Hepatic stellate cell (primary cell): ENCODE results near the gene ESRRG.

Experiments used
- DNase-seq: peaks from one replicate; pipeline ENCODE4 v3.0.0; 2011; ENCODE audit warnings: low spot score

The ESRRG gene

DNA sequence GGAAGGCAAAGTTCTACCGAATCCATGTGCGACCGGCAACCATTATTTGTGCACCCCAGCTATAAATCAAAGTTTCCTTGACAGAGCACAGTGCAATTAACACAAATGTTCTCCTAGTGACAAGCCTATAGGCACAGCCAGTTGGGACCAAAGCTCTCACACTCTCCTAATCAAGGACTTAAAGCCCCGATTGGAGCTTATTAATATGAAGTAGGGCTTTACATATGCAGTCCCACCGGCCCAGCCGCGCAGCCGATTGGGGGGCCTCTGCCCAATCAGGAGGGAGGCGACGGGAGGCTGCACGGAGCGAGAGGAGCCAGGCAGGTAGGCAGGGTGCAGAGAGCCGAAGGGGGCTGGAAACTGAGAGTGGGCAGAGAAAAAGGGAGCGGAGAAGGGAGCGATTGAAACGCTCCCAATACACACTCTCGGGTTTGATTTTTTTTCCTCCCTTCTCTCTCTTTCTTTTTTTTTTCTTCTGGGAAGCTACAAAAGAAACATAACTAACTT is at the start of gene ESRRG:
Gene ESRRG (minus strand): TSS at position 156 of the 507 bp plus-strand sequence. CDS start 130 bp downstream, at position 26.
- no peak for DNase-seq

DNA sequence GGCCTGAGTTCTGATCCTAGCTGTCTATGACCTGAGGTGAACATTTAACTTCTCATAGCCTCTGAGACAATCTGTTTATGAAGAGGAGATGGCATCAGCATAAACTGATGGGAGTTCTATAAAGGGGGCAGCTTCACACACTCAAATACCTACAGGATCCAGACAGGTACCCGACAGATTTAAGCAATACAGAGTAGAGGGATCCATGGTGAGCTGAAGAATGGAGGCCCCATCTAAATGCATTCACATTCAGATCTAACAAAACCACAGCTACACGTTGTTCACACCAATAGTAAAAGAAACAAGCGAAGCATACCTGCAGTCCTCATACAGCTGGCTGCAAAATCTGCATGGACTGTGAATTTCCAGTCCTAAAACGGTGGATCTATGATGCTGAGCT is 48.7 kb upstream of the ESRRG start:
- no peak for DNase-seq

DNA sequence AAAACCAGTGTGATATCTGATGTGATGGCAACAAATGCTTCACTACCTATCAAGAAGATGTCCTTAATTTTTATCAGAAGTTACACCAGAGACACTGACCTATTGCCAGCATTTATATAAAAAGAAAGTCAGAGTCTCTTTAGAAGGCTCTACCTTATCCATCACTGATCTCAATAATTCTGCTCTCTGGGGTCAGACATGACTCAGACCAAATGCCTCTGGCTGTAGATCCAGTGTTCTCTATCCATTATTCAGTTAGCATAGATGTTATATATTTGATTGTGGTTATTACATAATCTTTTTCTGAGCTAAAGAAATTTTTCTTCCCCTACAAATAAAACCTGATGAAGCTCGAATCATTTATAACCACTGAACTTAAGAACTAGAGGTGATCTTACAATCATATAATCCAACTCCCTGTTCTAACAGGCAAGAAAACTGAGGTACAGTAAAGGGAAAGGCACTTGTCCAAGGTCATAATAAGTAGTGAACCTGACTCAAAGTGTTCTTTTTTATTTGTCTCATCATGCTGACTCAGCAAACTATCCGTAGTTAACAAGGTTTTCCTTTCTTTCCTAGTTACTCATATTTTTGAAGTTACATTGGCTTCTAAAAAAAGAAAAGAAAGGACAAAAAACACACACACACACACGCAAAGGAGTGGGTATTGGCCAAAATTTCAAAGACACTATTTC is 43.6 kb upstream of the ESRRG start:
- DNase-seq, result no peak

DNA sequence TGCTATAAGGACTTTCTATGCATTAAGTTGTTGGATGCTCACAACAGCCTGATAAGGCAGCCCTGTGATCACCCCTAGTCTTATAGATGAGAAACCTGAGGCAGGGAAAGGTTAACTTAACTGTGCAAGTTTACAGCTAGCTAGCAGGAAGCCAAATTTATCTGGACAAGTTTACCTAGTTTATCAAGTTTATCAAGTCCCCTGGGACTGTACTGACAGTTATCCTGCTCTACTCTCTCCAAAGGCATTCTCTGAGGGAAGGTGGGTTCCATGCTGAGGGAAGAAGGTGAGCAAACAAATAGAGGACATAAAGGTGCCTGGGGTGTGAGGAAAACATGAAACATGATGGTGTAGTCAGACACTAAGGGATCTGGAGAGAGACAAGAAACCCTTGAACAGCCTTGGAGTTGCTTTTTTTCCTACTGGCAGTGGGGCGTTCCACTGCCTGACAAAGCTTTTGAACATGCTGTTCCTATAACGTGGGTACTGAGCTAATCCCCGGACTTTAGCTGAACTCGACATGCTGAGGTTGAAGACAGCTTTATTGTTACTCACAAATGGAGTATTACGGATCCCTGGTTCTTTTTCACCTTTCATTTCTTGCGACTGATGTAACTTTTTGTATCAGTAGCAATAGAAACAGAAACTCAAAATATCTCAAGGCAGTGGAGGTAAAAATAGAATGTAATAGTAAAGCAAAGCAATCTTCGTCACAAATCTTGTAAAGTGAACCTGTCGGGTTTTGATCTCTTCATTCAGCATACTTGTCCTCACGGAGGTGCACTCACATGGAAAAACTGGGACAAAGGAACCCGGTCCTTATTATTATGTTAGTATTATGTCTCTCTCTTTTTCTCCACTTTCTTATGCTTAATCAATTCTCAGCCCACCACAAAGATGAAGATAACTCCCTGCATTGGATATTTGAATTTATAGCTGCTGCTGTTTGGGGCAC is 42.4 kb upstream of the ESRRG start:
- DNase-seq, result no peak

DNA sequence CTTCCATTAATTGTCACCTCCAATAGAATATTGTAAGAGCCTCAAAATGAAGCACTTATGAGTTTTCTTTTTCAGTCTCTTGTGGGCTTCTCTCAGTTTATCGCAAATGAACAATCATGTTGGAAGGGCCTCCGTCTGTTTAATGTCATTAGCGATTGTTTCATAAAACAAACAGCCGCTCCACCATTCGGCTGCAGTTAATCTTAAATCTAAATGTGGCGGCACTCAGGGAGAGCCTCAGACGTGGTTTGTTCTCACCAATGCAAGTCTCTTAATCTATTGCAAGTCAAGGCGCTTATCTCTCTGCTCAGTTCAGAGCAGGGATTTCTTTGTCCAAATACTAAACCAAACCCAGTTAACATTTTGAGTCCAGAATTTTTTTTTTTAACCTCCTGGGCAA is 34.9 kb upstream of the ESRRG start:
- DNase-seq, result no peak

DNA sequence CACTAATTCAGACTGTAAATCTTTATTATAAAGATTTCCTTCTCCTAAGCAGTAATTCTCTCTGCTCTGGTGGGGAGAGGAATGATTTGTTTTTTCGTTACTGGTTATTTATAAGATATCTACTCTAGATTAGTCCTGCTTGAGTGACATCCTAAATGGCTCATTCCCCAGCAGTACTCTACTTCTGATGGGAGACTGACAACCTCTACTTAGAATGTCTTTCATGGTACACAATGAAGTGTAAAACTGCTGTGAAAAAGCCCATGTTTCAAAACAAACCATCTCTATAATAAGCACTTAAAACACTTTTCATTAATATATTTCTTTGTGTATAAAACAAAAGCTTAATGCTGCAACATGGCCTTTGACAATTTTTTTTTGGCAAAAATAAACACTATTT is 33.9 kb upstream of the ESRRG start:
- no peak for DNase-seq

DNA sequence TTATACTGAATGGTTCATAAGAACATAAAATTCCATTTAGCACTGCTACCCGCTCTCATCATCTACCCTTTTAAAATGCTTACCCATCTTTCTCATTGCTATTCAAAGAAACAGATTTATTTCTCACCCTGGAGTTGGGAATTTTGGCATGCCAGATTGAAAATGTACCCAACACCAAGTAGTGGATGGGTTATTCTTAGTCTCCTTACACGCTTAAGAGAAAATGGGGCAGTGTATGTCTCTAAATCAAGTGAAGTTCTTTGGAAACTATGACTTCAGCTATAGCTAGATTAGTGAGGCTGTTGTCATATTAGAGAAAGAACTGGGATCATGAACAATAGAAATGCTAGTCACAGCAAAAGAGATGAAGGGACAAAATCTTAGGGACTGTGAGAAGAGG is 27.7 kb upstream of the ESRRG start:
- no peak for DNase-seq

DNA sequence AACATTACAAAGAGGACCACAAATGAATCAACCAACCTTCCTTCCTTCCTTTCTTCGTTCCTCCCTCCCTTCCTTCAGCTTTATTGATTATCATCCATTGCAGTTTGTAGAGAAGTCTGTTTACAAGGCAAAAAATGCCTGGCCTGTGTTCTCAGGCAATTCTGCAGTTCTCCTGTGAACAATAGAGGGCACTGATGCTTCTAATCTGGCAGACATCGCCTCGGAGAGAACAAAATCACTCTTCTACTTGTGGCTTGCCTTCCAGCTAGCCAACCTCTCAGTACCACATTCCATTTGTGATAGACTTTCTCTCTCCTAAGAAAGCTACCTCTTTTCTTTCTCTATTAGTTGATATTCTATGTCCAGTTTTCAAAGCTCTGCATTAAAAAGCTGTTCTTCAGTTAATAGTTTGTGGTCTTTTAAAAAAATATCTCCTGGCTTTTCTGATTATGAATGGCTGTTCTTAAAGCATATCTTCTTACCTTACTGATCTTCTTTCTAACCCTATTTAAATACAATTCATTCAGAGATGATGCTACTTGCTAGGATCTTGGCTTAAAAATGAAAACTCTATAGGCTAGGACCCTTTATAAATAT is 26.9 kb upstream of the ESRRG start:
- DNase-seq, result peak; percentile 5

DNA sequence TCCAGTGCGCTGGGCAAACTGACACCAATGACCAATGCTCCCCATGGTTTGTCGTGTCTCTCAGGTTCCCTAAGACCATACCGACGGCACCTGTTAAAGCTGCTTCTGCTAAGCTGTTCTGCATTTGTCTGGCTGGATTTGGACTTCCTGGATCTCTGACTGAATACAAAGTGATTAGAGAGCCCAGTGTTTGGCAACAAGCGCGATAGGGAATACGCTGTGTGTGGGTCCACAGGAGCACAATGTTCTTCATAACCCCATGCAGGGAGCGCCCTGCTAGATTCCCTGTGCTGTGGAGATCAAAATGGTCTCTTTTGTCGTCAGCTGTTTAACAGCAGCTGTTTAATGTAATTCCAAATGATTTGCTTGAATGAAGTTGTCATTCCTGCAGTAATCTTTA is 26.0 kb upstream of the ESRRG start:
- no peak for DNase-seq

DNA sequence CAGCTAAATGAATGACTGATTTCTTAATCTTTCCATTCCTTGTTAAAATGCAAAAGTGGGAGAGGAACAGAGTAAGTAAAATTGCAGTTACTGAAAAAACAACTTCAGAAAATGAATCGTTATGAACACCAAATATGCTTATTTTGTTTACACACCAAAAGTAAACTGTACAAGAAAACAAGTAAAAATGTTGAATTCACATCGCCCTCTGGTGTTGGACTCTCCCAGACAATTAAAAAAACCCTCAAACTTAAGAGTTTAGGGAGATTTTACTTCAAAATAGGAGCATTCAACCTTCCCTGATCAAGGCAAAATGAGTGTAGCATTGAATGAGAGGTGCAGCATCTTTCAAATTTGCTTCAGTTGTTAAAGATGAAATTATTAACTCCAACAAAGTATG is 19.4 kb upstream of the ESRRG start:
- DNase-seq, result no peak

DNA sequence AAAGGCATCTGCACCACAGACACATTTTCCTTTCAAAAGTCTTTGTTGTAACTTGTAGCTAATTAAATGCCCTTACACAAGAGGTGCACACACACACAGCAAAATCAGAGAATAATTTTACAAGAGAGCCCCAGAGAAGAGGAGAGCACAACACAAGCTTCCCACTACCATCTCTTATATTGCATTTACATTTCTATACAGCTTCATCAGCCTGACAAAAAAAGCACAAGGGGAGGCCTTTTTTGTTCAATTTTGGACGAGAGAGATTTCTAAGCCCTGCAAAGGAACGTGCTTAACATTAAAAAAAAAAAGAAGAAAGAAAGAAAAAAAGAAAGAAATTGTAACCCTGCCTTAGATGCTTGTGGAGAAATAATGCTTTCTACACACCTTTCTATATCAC is 17.1 kb upstream of the ESRRG start:
- DNase-seq, result no peak

DNA sequence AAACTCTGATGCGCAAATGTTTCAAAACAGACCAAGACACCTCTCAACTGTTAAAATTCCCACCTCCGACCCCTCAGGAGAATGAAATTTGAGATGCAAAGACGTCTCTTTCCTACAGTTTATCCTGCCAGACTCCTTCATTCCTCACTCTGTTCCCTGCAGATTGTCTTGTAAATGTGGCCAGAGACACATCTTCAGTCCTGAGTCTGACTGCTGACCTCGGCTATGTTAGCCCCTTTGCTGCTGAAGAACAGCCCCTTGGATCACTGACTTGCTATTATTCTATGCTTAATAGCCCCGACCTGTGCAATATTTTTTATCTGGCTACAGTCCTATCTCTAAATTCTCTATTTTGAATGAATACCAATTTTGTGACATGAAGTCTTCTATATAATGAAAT is 16.6 kb upstream of the ESRRG start:
- DNase-seq, result no peak

DNA sequence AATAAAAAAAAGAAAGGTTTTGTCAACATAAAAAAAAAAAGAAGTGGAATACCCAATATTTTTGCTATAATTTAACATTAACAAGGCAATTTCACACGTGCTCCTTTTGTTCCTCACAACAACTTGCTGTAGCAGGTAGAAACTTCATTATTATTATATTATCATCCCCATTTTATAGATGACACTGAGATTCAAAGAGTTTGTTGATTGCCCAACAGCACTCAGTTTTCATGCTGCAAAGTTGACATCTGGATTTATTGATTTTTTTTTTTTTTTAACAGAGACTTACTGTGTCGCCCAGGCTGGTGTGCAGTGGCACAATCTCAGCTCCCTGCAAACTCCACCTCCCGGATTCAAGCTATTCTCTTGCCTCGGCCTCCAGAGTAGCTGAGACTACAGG is 8.9 kb upstream of the ESRRG start:
- DNase-seq, result no peak

DNA sequence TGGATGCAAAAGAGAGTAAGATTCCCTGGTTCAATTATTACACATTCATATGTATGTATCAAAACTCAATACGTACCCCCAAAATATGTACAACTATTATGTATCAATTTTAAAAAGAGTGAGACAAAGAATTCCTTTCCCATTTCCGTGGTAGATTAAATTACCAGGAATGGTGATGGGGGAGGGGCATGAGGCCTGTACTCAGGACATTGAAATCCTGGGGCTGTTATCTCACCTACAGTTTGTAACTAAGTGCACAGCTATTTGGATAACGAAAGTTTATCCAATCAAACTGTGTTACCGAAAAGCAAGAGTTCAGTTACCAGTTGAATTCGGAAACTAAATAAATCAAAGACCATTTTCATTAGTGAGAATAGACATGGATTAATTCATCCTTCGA is 8.3 kb upstream of the ESRRG start:
- DNase-seq, result no peak

DNA sequence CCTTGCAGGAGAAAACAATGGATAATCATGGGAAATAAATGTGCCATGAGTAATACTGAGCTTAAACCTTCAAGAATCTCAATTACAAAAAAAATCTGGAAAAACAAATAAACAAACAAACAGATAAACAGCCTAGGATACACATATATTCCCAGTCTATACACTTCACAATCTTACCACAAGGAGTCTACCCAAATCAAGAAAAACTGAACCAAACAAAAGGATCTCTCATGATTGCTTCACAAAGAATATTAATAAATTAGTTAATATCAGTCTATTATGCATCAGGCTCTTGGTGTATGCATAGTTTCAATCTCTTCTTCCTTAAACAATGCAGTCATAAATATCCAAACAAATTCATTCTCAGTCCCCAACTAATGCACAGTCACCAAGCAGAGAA is 3.2 kb upstream of the ESRRG start:
- DNase-seq, result no peak

DNA sequence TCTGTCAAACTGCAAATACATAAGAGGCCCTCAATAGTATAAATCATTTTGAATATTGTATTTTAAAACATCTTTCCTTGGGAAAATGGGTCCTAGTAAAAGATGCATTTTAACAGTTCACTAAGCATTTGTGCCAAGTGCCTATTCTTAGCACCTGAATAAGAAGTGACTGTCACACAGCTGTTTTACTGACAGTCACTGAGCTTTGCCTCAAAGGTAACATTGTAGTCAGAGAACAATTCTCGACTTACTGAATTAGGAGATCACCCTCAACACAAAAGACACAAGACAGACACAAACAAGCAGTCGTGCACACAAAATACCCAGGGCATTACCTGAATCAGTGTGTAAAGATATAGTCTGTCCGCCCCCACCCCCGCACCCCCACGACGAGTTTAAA is 408 bp downstream of the ESRRG start:
- no peak for DNase-seq

DNA sequence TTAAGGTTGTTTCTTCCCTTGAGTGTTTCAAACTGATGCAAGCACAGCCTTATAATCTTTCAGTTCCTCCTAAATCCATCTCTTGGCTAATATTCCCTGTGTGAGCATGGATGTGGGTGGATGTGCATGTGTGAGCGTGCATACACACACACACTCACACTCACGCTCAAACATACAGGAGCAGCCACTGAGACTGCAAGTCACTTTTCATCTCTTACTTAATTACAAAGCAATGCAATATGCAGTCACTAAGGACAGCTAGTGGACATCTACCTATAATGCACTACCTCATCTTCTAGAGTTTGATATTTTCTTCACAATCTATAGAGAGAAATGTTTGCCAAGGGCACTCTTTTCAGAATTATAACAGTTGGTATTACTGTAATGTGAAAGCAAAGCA is 1.4 kb downstream of the ESRRG start:
- DNase-seq, result no peak

DNA sequence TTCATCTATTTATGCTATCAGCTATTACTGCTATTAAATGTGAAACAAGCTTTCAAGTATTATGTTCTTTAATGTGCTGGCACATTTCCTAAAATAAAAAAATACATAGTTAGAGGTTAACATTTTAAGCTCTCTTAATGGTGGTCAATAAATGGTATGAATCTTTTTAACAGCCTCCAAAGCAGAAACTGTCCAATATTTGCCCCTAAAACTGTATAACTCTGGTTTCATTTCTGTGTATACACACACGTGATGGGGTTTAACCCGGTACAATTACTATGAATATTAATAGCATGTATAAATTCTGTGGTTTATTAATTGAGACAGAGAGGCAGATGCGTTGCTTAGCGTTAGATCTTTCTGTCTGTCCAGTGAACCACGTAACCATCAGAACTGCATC is 2.2 kb downstream of the ESRRG start:
- no peak for DNase-seq

DNA sequence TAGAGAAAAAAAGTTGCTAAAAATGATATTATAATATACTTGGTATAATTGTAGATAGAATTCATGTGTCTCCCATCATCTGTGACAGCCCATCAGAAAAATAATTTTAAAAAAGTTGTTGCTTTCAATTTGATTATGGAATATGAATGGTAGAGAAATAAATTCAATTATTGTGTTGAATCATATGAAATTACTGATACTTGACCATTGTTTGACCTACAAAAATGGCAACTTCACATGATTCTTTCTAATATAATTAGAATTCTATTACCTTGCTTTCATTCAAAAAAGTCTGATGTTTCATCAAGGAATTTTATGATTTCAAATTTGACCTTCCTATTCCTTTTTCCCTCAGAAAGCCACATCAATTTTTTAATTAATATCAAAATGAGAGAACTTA is 11.5 kb downstream of the ESRRG start:
- DNase-seq, result no peak

DNA sequence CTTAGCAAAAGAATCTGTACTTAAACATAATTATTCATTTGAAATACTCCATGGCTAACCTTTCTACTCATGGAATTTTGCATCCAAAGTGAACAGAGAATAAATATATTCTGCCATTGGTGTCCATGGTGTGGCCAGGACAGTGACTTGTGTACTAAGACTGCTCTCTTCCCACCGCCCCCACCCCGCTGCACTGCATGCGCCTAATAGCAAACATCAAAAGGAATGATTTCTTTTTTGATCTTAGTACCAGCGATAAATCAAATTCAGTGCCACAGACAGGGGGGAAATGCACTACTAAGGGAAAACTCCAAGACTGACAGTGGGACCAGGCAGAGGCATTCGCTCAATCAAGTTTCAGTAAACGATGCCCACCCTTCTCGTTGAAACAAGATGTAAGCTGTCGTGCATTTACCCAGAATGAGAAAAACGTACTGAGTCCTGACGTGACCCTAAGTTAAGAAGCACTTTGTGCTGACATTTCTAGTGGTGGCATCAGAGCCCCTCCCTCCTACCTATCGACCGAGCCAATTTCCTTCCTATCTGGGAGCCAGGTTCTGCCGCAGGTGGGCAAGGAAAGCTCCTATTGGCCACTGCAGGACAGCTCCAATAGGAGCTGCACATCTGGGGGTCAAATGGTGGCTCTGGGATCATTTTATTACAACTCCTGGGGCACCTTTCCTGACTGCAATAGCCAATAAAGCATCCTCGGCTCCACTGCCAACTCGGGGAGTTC is 12.5 kb downstream of the ESRRG start:
- no peak for DNase-seq

DNA sequence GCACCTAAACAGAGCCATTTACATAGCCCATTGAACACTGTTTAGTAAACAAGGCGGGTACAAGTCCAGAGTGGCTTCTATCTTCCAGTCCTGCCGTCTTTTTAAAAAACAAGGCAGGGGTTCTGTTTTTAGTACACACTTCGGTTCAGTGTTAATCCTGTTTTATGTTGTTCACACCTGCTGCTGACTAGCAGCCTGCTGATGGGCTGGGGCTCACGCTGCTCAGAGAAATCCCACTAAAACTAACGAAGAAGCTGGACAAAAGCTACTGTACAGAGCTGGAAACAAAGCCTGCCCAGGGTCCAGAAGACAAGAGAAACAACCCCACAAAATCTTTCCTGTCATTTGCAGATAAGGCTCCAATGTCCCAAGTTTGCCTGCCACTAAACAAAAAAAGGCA is 13.2 kb downstream of the ESRRG start:
- no peak for DNase-seq

DNA sequence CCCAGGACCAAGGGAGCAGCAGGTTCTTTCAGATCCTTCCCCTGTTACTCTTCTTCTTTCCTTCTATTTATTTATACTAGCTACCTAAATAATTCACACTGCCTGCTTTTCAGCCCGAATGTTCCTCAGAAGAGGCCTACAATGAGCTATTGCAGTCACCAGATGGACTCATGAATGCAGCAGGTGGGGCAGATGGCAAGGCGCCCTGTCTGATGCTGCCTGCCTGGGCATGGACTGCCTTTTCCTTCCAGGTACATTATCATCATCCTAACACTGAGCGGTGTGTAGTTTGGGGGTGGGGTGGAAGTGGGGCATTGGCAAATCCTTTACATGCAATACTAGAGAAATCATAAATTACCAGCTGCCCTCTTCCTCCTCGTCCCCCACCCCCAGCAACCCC is 17.6 kb downstream of the ESRRG start:
- DNase-seq, result no peak
